Ishikawa (cell line): Measurements from ENCODE around the gene PTPRE.

ENCODE experiments used
- CEBPB ChIP-seq: IDR thresholded peaks from 2 replicates; pipeline ENCODE4 v1.6.1; 2012
- CREB1 ChIP-seq: IDR thresholded peaks from 2 replicates; pipeline ENCODE4 v1.6.1; 2012; ENCODE audit warnings: low read depth
- EGR1 ChIP-seq: IDR thresholded peaks from 2 replicates; pipeline ENCODE4 v1.6.1; 2012
- EP300 ChIP-seq: IDR thresholded peaks from 2 replicates; pipeline ENCODE4 v1.6.1; 2012; ENCODE audit warnings: borderline replicate concordance
- FOXM1 ChIP-seq: IDR thresholded peaks from 2 replicates; pipeline ENCODE4 v1.6.1; 2012; ENCODE audit warnings: low read depth, borderline replicate concordance
- MAX ChIP-seq: IDR thresholded peaks from 2 replicates; pipeline ENCODE4 v1.6.1; 2012
- NFIC ChIP-seq: IDR thresholded peaks from 2 replicates; pipeline ENCODE4 v1.6.1; 2012
- RAD21 ChIP-seq: IDR thresholded peaks from 2 replicates; pipeline ENCODE4 v1.6.1; 2012; ENCODE audit warnings: low read depth
- REST ChIP-seq: IDR thresholded peaks from 2 replicates; pipeline ENCODE4 v1.6.1; 2012; ENCODE audit warnings: low read depth, mild to moderate bottlenecking
- TAF1 ChIP-seq: IDR thresholded peaks from 2 replicates; pipeline ENCODE4 v1.6.1; 2012; ENCODE audit warnings: low read depth, mild to moderate bottlenecking
- TEAD4 ChIP-seq: IDR thresholded peaks from 2 replicates; pipeline ENCODE4 v1.6.1; 2012
- USF1 ChIP-seq: IDR thresholded peaks from 2 replicates; pipeline ENCODE4 v1.6.1; 2012
- YY1 ChIP-seq: IDR thresholded peaks from 2 replicates; pipeline ENCODE4 v1.6.1; 2012; ENCODE audit warnings: low read depth

GRCh38 chr10:128064970-128065580 is 158.2 kb downstream of the PTPRE start:
- TF ChIP-seq EP300: no peak
- TF ChIP-seq TEAD4: no peak
- no peak for TF ChIP-seq CEBPB
- TF ChIP-seq RAD21: no peak
- no peak for TF ChIP-seq TAF1
- TF ChIP-seq MAX: no peak
- no peak for TF ChIP-seq EGR1
- no peak for TF ChIP-seq NFIC
- no peak for TF ChIP-seq CREB1
- TF ChIP-seq YY1: no peak
- no peak for TF ChIP-seq REST
- TF ChIP-seq USF1: no peak
- no peak for TF ChIP-seq FOXM1
